ENCODE results near the gene OTUD7B.

GRCh38 chr1:149926296-149926695 is 84.2 kb downstream of the OTUD7B start:
- TF ChIP-seq CTCF (IDR thresholded peaks at IDR 0.05) = no peak
- TF ChIP-seq POLR2A (IDR thresholded peaks at IDR 0.05) = no peak
